ENCODE results near the gene MYL6B. TPM values are rescaled to one million over a fixed set of nuclear protein-coding genes. Genes with fewer than 3 reads are reported as not detected.
A peak's percentile ranks its signal among the peaks of the same experiment; 100 is the strongest.
"Not testable (repeated sequence)": the region's sequence is repeated elsewhere in the genome, so short reads cannot be mapped to it uniquely, and the experiment has no call there.

Gene MYL6B
- total RNA-seq, 2 experiments from 2014 or later: 56.6 to 77.6 TPM

DNA sequence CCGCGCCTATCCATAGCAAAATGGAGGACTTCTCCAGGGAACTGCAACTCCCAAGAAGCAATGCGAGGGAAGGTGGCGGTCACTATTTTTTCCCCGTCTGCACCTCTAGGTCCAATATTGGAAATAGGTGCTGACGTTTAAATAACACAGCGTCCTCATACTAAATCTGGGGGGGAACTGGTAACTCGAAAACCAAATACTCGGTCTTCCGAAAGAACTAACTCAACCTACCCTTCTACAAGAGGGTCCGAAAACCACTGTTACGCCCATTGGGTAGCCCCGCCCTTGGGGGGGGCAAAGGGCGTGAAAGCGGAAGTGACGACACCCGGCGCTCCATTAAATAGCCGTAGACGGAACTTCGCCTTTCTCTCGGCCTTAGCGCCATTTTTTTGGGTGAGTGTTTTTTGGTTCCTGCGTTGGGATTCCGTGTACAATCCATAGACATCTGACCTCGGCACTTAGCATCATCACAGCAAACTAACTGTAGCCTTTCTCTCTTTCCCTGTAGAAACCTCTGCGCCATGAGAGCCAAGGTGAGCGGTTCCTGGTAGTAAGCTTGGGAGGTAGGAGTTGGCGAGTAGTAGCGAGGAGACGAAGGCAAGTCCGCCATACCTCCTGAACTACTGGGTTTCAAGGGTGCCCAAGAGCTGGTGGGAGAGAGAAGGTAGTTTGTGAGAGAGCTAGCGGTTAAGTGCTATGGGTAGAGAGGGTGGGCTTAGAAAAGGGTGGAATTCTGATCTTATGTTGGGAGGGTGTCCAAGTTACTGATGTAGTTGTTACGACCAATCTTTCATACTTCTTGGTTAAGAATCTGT, 35.9 kb upstream of the MYL6B start, which contains the start of gene RPL41:
Gene RPL41 (plus strand): TSS at position 367 of the 815 bp plus-strand sequence.
- TF ChIP-seq EZH2phosphoT487 (IDR thresholded peaks at IDR 0.05; ENCODE audit: borderline replicate concordance, low read depth, low read length): no peak
- TF ChIP-seq, protein P1, sequence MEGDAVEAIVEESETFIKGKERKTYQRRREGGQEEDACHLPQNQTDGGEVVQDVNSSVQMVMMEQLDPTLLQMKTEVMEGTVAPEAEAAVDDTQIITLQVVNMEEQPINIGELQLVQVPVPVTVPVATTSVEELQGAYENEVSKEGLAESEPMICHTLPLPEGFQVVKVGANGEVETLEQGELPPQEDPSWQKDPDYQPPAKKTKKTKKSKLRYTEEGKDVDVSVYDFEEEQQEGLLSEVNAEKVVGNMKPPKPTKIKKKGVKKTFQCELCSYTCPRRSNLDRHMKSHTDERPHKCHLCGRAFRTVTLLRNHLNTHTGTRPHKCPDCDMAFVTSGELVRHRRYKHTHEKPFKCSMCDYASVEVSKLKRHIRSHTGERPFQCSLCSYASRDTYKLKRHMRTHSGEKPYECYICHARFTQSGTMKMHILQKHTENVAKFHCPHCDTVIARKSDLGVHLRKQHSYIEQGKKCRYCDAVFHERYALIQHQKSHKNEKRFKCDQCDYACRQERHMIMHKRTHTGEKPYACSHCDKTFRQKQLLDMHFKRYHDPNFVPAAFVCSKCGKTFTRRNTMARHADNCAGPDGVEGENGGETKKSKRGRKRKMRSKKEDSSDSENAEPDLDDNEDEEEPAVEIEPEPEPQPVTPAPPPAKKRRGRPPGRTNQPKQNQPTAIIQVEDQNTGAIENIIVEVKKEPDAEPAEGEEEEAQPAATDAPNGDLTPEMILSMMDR (conservative IDR thresholded peaks at IDR 0.05; ENCODE audit: low read length): no peak; the same call in 1 of the 2 replicates

DNA sequence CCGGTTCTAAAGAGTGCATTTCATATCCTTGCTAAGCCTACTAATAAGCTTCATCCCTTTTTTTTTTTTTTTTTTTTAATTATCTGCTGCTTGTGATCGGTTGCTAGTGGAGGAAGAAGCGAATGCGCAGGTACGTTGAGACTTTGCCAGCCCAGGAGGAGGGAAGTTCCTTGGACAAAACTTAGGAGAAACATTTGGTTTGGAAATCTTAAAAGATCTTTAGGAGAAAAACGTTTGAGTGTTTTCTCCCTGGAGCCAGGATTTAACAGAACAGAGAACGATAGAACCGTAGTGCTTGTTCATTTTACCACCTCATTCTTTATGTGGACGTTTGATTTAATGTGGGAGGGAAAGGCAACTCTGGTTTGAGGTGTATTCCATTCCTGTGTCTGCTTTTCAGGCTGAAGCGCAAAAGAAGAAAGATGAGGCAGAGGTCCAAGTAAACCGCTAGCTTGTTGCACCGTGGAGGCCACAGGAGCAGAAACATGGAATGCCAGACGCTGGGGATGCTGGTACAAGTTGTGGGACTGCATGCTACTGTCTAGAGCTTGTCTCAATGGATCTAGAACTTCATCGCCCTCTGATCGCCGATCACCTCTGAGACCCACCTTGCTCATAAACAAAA, 35.2 kb upstream of the MYL6B start:
- H4K20me1 ChIP-seq (ENCODE audit: insufficient read depth, low read length); H3K9me3 ChIP-seq (ENCODE audit: low read length); H2AFZ ChIP-seq (ENCODE audit: low read length); H3K9me2 ChIP-seq (ENCODE audit: insufficient read depth, low read length): not testable (repeated sequence)
- intact Hi-C loops (cut with micrococcal nuclease; ENCODE audit: unreplicated experiment): loop anchor here (2.0 to 10.0 kb wide), 2 partner anchors 378 to 518 kb away; partner anchors contain the start of gene BAZ2A
- ChIA-PET CTCF (ENCODE audit: unreplicated experiment) (interaction anchor here (1.0 kb wide), 2 partner anchors 13 to 72 kb away, joined by 4 read pairs; partner anchors contain the start of genes PA2G4 and SMARCC2), POLR2A (interaction anchor here (0.6 to 5.7 kb wide), 21 partner anchors 7 to 511 kb away, joined by 3 to 64 read pairs (median 4); partner anchors contain the start of genes ESYT1, PA2G4, RNF41 and SMARCC2)
- TSS peak; percentile 97 for BruUV-seq (replicated peaks)
- Histone ChIP-seq H3K36me3 (ENCODE audit: insufficient read depth, low read length) (peaks cover 65% of the 10 kb centered on the region), H3K4me2 (ENCODE audit: low read length) (peak overlapping the region; percentile 71), H3K27ac (ENCODE audit: low read depth, low read length, poor library complexity, severe bottlenecking) (peak overlapping the region; percentile 94), H3K4me3 (ENCODE audit: low read depth, low read length, poor library complexity, severe bottlenecking) (peak overlapping the region; percentile 91), H3K4me1 (ENCODE audit: insufficient read depth, low read length, poor library complexity, severe bottlenecking) (peaks cover 26% of the 10 kb centered on the region), H3K79me2 (ENCODE audit: insufficient read depth, low read depth, low read length) (peaks cover 16% of the 10 kb centered on the region)
- DNase-seq (ENCODE audit: low spot score): peak; percentile 35

More for the DNA sequence above, 35.9 kb upstream of the MYL6B start, which contains the start of gene RPL41:
- Histone ChIP-seq H3K27ac (ENCODE audit: low read depth, low read length, poor library complexity, severe bottlenecking) (peak within 1 kb of the TSS; percentile 94), H3K79me2 (ENCODE audit: insufficient read depth, low read depth, low read length) (peaks cover 16% of the 10 kb centered on the region), H3K9me3 (ENCODE audit: low read length) (no peaks in the 10 kb centered on the region), H3K9me2 (ENCODE audit: insufficient read depth, low read length) (no peaks in the 10 kb centered on the region), H3K4me1 (ENCODE audit: insufficient read depth, low read length, poor library complexity, severe bottlenecking) (peaks cover 26% of the 10 kb centered on the region), H3K4me2 (ENCODE audit: low read length) (peak within 1 kb of the TSS; percentile 71), H4K20me1 (ENCODE audit: insufficient read depth, low read length) (no peaks in the 10 kb centered on the region), H3K4me3 (ENCODE audit: low read depth, low read length, poor library complexity, severe bottlenecking) (peak within 1 kb of the TSS; percentile 91), H2AFZ (ENCODE audit: low read length) (peak within 1 kb of the TSS; percentile 62), H3K36me3 (ENCODE audit: insufficient read depth, low read length) (peaks cover 63% of the 10 kb centered on the region)
- ChIA-PET CTCF (ENCODE audit: unreplicated experiment) (interaction anchor here (1.0 kb wide), 2 partner anchors 12 to 73 kb away, joined by 4 read pairs; partner anchors contain the start of genes PA2G4 and SMARCC2), POLR2A (interaction anchor here (0.6 to 5.7 kb wide), 19 partner anchors 8 to 512 kb away, joined by 3 to 64 read pairs (median 4); partner anchors contain the start of genes ESYT1, PA2G4, RNF41 and SMARCC2)
- no TSS peak for BruUV-seq (replicated peaks)
- peak; percentile 97 for DNase-seq (ENCODE audit: low spot score)
- intact Hi-C loops (cut with micrococcal nuclease; ENCODE audit: unreplicated experiment): loop anchor here (1.0 to 10.0 kb wide), 3 partner anchors 11 to 518 kb away; partner anchors contain the start of gene BAZ2A
